GM23338 (cell line): ENCODE measurements around the gene DOCK3. TPM values are rescaled to one million over a fixed set of nuclear protein-coding genes. Genes with fewer than 3 reads are reported as not detected.

Source experiments
- ATAC-seq: fragments of 200-7000 bp; cut with Tn5 transposase; 3 replicates; pipeline ENCODE4 v1.9.1; 2020
- DNase-seq: peaks from one replicate; pipeline ENCODE4 v3.0.0-alpha.2; 2015; ENCODE audit warnings: low spot score
- H2AFZ ChIP-seq: fragments of 200-600 bp; sonication (generic); 2 replicates; pipeline ENCODE4 v1.8.0; 2016; ENCODE audit warnings: antibody characterized with exemption, mild to moderate bottlenecking, moderate library complexity
- H3F3A ChIP-seq: fragments of 200-600 bp; sonication (generic); replicated peaks from 2 replicates; pipeline ENCODE4 v1.8.0; 2017; ENCODE audit warnings: antibody characterized with exemption, mixed run types, low read depth
- H3K27ac ChIP-seq: fragments of 200-600 bp; sonication (generic); 2 replicates; pipeline ENCODE4 v1.6.1; 2016; ENCODE audit warnings: low read depth
- H3K27me3 ChIP-seq: fragments of 200-600 bp; sonication (generic); 2 replicates; pipeline ENCODE4 v1.8.0; 2016; ENCODE audit warnings: mild to moderate bottlenecking, mixed run types, moderate library complexity; ENCODE audit not compliant: insufficient read depth
- H3K36me3 ChIP-seq: fragments of 200-600 bp; sonication (generic); 2 replicates; pipeline ENCODE4 v1.8.0; 2016; ENCODE audit warnings: mild to moderate bottlenecking; ENCODE audit not compliant: insufficient read depth
- H3K4me1 ChIP-seq: fragments of 200-600 bp; sonication (generic); 2 replicates; pipeline ENCODE4 v1.8.0; 2016; ENCODE audit warnings: mild to moderate bottlenecking, moderate library complexity; ENCODE audit not compliant: insufficient read depth
- H3K4me2 ChIP-seq: fragments of 200-600 bp; sonication (generic); 2 replicates; pipeline ENCODE4 v1.7.1; 2017; ENCODE audit warnings: mixed run types
- H3K4me3 ChIP-seq: fragments of 200-600 bp; sonication (generic); 2 replicates; pipeline ENCODE4 v1.6.1; 2016; ENCODE audit warnings: mixed run types
- H3K79me2 ChIP-seq: fragments of 200-600 bp; sonication (generic); replicated peaks from 2 replicates; pipeline ENCODE4 v1.8.0; 2017; ENCODE audit warnings: mild to moderate bottlenecking; ENCODE audit not compliant: insufficient read depth
- H3K9me2 ChIP-seq: fragments of 200-600 bp; sonication (generic); 2 replicates; pipeline ENCODE4 v1.8.0; 2017; ENCODE audit not compliant: insufficient read depth
- H4K20me1 ChIP-seq: fragments of 200-600 bp; sonication (generic); replicated peaks from 2 replicates; pipeline ENCODE4 v1.8.0; 2017; ENCODE audit warnings: mild to moderate bottlenecking; ENCODE audit not compliant: insufficient read depth
- H3K27ac Mint-ChIP-seq: 2 replicates; pipeline ENCODE4 v1.8.0; 2020; ENCODE audit warnings: inconsistent platforms, mild to moderate bottlenecking, moderate library complexity, mixed read lengths
- H3K27me3 Mint-ChIP-seq: 3 replicates; pipeline ENCODE4 v1.8.0; 2022; ENCODE audit warnings: low read depth, mild to moderate bottlenecking, moderate library complexity, mixed read lengths, inconsistent platforms; ENCODE audit not compliant: insufficient read depth, poor library complexity
- H3K36me3 Mint-ChIP-seq: 3 replicates; pipeline ENCODE4 v1.8.0; 2021; ENCODE audit warnings: low read depth, mild to moderate bottlenecking, inconsistent platforms, moderate library complexity, mixed read lengths
- H3K4me1 Mint-ChIP-seq: 3 replicates; pipeline ENCODE4 v1.8.0; 2020; ENCODE audit warnings: mild to moderate bottlenecking, inconsistent platforms, mixed read lengths
- H3K4me3 Mint-ChIP-seq: 3 replicates; pipeline ENCODE4 v1.8.0; 2021; ENCODE audit warnings: moderate library complexity, mild to moderate bottlenecking, inconsistent platforms, mixed read lengths
- H3K9me3 Mint-ChIP-seq: 3 replicates; pipeline ENCODE4 v1.8.0; 2020; ENCODE audit warnings: moderate library complexity, mild to moderate bottlenecking, inconsistent platforms, mixed read lengths
- CREB1 ChIP-seq: fragments of 250-450 bp; sonication (Bioruptor Pico); IDR thresholded peaks from 2 replicates; pipeline ENCODE4 v1.5.0; 2020; ENCODE audit warnings: low read depth, mild to moderate bottlenecking, moderate library complexity
- EZH2 ChIP-seq: fragments of 200-600 bp; sonication (generic); IDR thresholded peaks from one replicate; pipeline ENCODE4 v1.8.0; 2017; ENCODE audit warnings: antibody characterized with exemption, mild to moderate bottlenecking, low read depth; ENCODE audit not compliant: unreplicated experiment
- EZH2phosphoT487 ChIP-seq: fragments of 200-600 bp; sonication (generic); IDR thresholded peaks from one replicate; pipeline ENCODE4 v1.8.1; 2018; ENCODE audit warnings: antibody characterized with exemption; ENCODE audit not compliant: unreplicated experiment
- JUNB ChIP-seq: IDR thresholded peaks from one replicate; pipeline ENCODE4 v1.6.1; 2016; ENCODE audit warnings: antibody characterized with exemption; ENCODE audit not compliant: unreplicated experiment
- NANOG ChIP-seq: IDR thresholded peaks from 2 replicates; pipeline ENCODE4 v1.6.1; 2016; ENCODE audit warnings: antibody characterized with exemption, borderline replicate concordance
- POLR2AphosphoS5 ChIP-seq: IDR thresholded peaks from 2 replicates; pipeline ENCODE4 v1.6.1; 2016; ENCODE audit warnings: antibody characterized with exemption, low read depth
- STAT1 ChIP-seq: IDR thresholded peaks from one replicate; pipeline ENCODE4 v1.6.1; 2016; ENCODE audit warnings: antibody characterized with exemption; ENCODE audit not compliant: unreplicated experiment
- ZNF114 ChIP-seq: fragments of 250-450 bp; sonication (Bioruptor Pico); IDR thresholded peaks from 2 replicates; pipeline ENCODE4 v1.5.0; 2020; ENCODE audit warnings: mild to moderate bottlenecking, moderate library complexity
- ZNF331 ChIP-seq: fragments of 250-450 bp; sonication (Bioruptor Pico); IDR thresholded peaks from 2 replicates; pipeline ENCODE4 v1.5.0; 2020; ENCODE audit warnings: low read depth, mild to moderate bottlenecking, moderate library complexity
- polyA plus RNA-seq: library from polyadenylated mRNA; unstranded; fragments of >200 nt; fragmentation: Nextera tagmentation; extraction: Ambion mirVana; gene quantifications from 2 replicates; pipeline ENCODE4 v1.2.1, GENCODE V29; 2016
- total RNA-seq: library from RNA; depleted of rRNA; stranded (reverse); fragments of >200 nt; shearing (Covaris generic); gene quantifications from 2 replicates; pipeline ENCODE4 v1.2.3, GENCODE V29; 2014
- TF ChIP-seq, protein P1 (sequence below): IDR thresholded peaks from 2 replicates; pipeline ENCODE4 v1.6.1; 2016; ENCODE audit warnings: antibody characterized with exemption
- TF ChIP-seq, protein P2 (sequence below), 2 experiments: fragments of 200-600 bp in 1 of 2; sonication (generic) in 1 of 2; conservative IDR thresholded peaks; 2 replicates each; pipeline versions ENCODE4 v1.5.1 to v1.6.1; 2016 to 2017; ENCODE audit warnings: antibody characterized with exemption in 2 of 2, low read depth in 2 of 2, mild to moderate bottlenecking in 2 of 2, moderate library complexity in 1 of 2
- TF ChIP-seq, protein P3 (sequence below): fragments of 250-450 bp; sonication (Bioruptor Pico); IDR thresholded peaks from 2 replicates; pipeline ENCODE4 v1.5.0; 2020; ENCODE audit warnings: mild to moderate bottlenecking, moderate library complexity
- TF ChIP-seq, protein P4 (sequence below): IDR thresholded peaks from one replicate; pipeline ENCODE4 v1.6.1; 2018; ENCODE audit warnings: antibody characterized with exemption; ENCODE audit not compliant: unreplicated experiment

The DOCK3 gene
- total and polyA plus RNA-seq, 2 experiments from 2014 or later: 2.4 to 5.6 TPM

DNA sequence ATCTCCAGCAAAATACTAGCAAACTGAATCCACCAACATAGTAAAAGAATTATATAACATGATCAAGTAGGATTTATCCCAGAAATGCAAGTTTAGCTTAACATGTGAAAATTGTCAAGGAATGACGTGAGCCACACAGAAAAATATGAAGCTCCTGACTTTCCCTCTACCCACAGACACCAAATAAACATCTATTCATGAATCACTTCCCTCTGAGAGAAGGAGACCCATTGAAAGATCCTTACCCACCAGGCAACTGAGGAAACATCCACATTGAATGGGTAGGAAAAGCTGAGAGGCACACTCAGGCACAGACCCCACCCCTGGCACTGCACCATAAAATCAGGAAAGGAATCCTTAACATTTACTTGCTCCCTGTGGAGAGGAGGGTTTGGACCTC lies 608.2 kb downstream of the DOCK3 start:
- no peaks in the 10 kb centered on the region for H3K4me1 Mint-ChIP-seq
- no peak overlapping the region for H3K27ac Mint-ChIP-seq
- TF ChIP-seq, protein P1, sequence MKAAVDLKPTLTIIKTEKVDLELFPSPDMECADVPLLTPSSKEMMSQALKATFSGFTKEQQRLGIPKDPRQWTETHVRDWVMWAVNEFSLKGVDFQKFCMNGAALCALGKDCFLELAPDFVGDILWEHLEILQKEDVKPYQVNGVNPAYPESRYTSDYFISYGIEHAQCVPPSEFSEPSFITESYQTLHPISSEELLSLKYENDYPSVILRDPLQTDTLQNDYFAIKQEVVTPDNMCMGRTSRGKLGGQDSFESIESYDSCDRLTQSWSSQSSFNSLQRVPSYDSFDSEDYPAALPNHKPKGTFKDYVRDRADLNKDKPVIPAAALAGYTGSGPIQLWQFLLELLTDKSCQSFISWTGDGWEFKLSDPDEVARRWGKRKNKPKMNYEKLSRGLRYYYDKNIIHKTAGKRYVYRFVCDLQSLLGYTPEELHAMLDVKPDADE: no peak
- TF ChIP-seq, protein P2, sequence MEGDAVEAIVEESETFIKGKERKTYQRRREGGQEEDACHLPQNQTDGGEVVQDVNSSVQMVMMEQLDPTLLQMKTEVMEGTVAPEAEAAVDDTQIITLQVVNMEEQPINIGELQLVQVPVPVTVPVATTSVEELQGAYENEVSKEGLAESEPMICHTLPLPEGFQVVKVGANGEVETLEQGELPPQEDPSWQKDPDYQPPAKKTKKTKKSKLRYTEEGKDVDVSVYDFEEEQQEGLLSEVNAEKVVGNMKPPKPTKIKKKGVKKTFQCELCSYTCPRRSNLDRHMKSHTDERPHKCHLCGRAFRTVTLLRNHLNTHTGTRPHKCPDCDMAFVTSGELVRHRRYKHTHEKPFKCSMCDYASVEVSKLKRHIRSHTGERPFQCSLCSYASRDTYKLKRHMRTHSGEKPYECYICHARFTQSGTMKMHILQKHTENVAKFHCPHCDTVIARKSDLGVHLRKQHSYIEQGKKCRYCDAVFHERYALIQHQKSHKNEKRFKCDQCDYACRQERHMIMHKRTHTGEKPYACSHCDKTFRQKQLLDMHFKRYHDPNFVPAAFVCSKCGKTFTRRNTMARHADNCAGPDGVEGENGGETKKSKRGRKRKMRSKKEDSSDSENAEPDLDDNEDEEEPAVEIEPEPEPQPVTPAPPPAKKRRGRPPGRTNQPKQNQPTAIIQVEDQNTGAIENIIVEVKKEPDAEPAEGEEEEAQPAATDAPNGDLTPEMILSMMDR (conservative IDR thresholded peaks at IDR 0.05; ENCODE audit: low read depth in 2 of 2): no peak
- TF ChIP-seq ZNF114 (CRISPR knock-in tag): no peak
- TF ChIP-seq EZH2phosphoT487: no peak
- TF ChIP-seq, protein P3, sequence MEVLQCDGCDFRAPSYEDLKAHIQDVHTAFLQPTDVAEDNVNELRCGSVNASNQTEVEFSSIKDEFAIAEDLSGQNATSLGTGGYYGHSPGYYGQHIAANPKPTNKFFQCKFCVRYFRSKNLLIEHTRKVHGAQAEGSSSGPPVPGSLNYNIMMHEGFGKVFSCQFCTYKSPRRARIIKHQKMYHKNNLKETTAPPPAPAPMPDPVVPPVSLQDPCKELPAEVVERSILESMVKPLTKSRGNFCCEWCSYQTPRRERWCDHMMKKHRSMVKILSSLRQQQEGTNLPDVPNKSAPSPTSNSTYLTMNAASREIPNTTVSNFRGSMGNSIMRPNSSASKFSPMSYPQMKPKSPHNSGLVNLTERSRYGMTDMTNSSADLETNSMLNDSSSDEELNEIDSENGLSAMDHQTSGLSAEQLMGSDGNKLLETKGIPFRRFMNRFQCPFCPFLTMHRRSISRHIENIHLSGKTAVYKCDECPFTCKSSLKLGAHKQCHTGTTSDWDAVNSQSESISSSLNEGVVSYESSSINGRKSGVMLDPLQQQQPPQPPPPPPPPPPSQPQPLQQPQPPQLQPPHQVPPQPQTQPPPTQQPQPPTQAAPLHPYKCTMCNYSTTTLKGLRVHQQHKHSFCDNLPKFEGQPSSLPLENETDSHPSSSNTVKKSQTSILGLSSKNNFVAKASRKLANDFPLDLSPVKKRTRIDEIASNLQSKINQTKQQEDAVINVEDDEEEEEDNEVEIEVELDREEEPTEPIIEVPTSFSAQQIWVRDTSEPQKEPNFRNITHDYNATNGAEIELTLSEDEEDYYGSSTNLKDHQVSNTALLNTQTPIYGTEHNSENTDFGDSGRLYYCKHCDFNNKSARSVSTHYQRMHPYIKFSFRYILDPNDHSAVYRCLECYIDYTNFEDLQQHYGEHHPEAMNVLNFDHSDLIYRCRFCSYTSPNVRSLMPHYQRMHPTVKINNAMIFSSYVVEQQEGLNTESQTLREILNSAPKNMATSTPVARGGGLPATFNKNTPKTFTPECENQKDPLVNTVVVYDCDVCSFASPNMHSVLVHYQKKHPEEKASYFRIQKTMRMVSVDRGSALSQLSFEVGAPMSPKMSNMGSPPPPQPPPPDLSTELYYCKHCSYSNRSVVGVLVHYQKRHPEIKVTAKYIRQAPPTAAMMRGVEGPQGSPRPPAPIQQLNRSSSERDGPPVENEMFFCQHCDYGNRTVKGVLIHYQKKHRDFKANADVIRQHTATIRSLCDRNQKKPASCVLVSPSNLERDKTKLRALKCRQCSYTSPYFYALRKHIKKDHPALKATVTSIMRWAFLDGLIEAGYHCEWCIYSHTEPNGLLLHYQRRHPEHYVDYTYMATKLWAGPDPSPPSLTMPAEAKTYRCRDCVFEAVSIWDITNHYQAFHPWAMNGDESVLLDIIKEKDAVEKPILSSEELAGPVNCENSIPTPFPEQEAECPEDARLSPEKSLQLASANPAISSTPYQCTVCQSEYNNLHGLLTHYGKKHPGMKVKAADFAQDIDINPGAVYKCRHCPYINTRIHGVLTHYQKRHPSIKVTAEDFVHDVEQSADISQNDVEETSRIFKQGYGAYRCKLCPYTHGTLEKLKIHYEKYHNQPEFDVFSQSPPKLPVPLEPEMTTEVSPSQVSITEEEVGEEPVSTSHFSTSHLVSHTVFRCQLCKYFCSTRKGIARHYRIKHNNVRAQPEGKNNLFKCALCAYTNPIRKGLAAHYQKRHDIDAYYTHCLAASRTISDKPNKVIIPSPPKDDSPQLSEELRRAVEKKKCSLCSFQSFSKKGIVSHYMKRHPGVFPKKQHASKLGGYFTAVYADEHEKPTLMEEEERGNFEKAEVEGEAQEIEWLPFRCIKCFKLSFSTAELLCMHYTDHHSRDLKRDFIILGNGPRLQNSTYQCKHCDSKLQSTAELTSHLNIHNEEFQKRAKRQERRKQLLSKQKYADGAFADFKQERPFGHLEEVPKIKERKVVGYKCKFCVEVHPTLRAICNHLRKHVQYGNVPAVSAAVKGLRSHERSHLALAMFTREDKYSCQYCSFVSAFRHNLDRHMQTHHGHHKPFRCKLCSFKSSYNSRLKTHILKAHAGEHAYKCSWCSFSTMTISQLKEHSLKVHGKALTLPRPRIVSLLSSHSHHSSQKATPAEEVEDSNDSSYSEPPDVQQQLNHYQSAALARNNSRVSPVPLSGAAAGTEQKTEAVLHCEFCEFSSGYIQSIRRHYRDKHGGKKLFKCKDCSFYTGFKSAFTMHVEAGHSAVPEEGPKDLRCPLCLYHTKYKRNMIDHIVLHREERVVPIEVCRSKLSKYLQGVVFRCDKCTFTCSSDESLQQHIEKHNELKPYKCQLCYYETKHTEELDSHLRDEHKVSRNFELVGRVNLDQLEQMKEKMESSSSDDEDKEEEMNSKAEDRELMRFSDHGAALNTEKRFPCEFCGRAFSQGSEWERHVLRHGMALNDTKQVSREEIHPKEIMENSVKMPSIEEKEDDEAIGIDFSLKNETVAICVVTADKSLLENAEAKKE (CRISPR knock-in tag): no peak
- TF ChIP-seq NANOG: no peak
- TF ChIP-seq ZNF331 (CRISPR knock-in tag): no peak
- no peak for TF ChIP-seq POLR2AphosphoS5
- no peak for TF ChIP-seq EZH2
- TF ChIP-seq, protein P4, sequence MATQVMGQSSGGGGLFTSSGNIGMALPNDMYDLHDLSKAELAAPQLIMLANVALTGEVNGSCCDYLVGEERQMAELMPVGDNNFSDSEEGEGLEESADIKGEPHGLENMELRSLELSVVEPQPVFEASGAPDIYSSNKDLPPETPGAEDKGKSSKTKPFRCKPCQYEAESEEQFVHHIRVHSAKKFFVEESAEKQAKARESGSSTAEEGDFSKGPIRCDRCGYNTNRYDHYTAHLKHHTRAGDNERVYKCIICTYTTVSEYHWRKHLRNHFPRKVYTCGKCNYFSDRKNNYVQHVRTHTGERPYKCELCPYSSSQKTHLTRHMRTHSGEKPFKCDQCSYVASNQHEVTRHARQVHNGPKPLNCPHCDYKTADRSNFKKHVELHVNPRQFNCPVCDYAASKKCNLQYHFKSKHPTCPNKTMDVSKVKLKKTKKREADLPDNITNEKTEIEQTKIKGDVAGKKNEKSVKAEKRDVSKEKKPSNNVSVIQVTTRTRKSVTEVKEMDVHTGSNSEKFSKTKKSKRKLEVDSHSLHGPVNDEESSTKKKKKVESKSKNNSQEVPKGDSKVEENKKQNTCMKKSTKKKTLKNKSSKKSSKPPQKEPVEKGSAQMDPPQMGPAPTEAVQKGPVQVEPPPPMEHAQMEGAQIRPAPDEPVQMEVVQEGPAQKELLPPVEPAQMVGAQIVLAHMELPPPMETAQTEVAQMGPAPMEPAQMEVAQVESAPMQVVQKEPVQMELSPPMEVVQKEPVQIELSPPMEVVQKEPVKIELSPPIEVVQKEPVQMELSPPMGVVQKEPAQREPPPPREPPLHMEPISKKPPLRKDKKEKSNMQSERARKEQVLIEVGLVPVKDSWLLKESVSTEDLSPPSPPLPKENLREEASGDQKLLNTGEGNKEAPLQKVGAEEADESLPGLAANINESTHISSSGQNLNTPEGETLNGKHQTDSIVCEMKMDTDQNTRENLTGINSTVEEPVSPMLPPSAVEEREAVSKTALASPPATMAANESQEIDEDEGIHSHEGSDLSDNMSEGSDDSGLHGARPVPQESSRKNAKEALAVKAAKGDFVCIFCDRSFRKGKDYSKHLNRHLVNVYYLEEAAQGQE: no peak
- TF ChIP-seq CREB1 (CRISPR knock-in tag): no peak
- TF ChIP-seq STAT1: no peak
- TF ChIP-seq JUNB: no peak
- Histone ChIP-seq H3K27me3 (no peaks in the 10 kb centered on the region), H4K20me1 (no peaks in the 10 kb centered on the region), H3F3A (no peaks in the 10 kb centered on the region), H3K4me3 (no peak overlapping the region), H3K27ac (no peak overlapping the region), H2AFZ (no peak overlapping the region), H3K4me1 (no peaks in the 10 kb centered on the region), H3K36me3 (peaks cover 4% of the 10 kb centered on the region; the same call in 1 of the 2 replicates), H3K4me2 (no peak overlapping the region), H3K9me2 (no peaks in the 10 kb centered on the region), H3K79me2 (no peaks in the 10 kb centered on the region)
- H3K4me3 Mint-ChIP-seq: no peak overlapping the region
- DNase-seq (no peak), ATAC-seq (no peak)
- H3K36me3 Mint-ChIP-seq: peaks cover 41% of the 10 kb centered on the region
- H3K9me3 Mint-ChIP-seq: peaks cover 39% of the 10 kb centered on the region
- H3K27me3 Mint-ChIP-seq: no peaks in the 10 kb centered on the region
